Testis (tissue), 2 donors: ENCODE measurements around the gene KCNQ1.

Experiments used
- CTCF ChIP-seq, 3 experiments: fragments of 450-650 bp in 2 of 3; fragments of 200-600 bp in 1 of 3; sonication (generic) in 1 of 3; IDR thresholded peaks; one replicate each; pipeline ENCODE4 v1.5.1; 2016 to 2019; ENCODE audit warnings: antibody characterized with exemption in 3 of 3, mild to moderate bottlenecking in 2 of 3, moderate library complexity in 1 of 3
- POLR2A ChIP-seq: fragments of 450-650 bp; IDR thresholded peaks from one replicate; pipeline ENCODE4 v1.6.1; 2017; ENCODE audit warnings: antibody characterized with exemption, mild to moderate bottlenecking, moderate library complexity

DNA sequence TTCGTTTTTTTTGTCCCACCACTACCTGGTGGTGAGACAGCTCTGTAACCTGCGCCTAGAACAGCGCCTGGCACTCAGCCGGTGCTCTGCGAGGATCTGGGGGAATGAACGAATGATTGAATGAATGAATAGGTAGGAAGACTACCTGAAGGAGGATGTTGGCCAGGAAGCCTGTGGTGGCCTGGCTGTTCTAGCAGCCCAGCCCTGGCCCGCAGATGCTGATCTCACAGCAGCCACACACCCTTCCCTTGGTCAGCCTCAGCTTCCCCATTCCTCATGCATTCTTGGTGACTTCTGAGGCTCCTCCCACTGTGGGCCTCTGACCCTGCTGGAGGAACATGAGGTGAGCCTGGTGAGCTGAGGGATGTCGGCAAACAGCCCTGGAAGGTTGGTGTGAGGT is 4.2 kb upstream of the KCNQ1 start:
- TF ChIP-seq CTCF (IDR thresholded peaks at IDR 0.05) (no peak), POLR2A (no peak)
